Activated T-helper 2 cell treated with anti-CD3 and anti-CD28 coated beads, Interferon-gamma antibody, Interleukin-2, Interleukin-4, amounts not matched to agents 10 μg/mL and 5 μg/mL and 100 μg/mL, durations not matched to agents 14 hours and 24 hours and 36 hours (primary cell): Measurements from ENCODE around the gene FOXO3. TPM values are rescaled to one million over a fixed set of nuclear protein-coding genes. Genes with fewer than 3 reads are reported as not detected.

ENCODE experiments used
- DNase-seq: peaks from one replicate; pipeline ENCODE4 v3.0.0; 2021; ENCODE audit warnings: low spot score
- H3K27ac Mint-ChIP-seq: one replicate; pipeline ENCODE4 v1.8.0; 2021; ENCODE audit warnings: mixed read lengths
- H3K27me3 Mint-ChIP-seq: one replicate; pipeline ENCODE4 v1.8.0; 2021; ENCODE audit warnings: low read depth, mixed read lengths
- H3K36me3 Mint-ChIP-seq: one replicate; pipeline ENCODE4 v1.8.0; 2021; ENCODE audit warnings: low read depth, mixed read lengths
- H3K4me1 Mint-ChIP-seq: one replicate; pipeline ENCODE4 v1.8.0; 2021; ENCODE audit warnings: low read depth, mixed read lengths
- H3K4me3 Mint-ChIP-seq: one replicate; pipeline ENCODE4 v1.8.0; 2021; ENCODE audit warnings: low read depth, mild to moderate bottlenecking, moderate library complexity, mixed read lengths
- H3K9me3 Mint-ChIP-seq: one replicate; pipeline ENCODE4 v1.8.0; 2021; ENCODE audit warnings: mixed read lengths
- intact Hi-C: fragments of 100-400 bp; cut with micrococcal nuclease; formaldehyde crosslinking; loops from one replicate; pipeline ENCODE4 v1.15.1; 2023
- total RNA-seq: library from RNA; stranded (reverse); gene quantifications from 2 replicates; pipeline ENCODE4 v1.2.3, GENCODE V29; 2022

FOXO3 gene
- total RNA-seq, 1 donor from 2014 or later: 4.7 TPM

GRCh38 chr6:108638993-108639392 lies 78.3 kb downstream of the FOXO3 start:
- H3K36me3 Mint-ChIP-seq: no peaks in the 10 kb centered on the region
- H3K4me3 Mint-ChIP-seq: no peak overlapping the region
- peaks cover 14% of the 10 kb centered on the region for H3K4me1 Mint-ChIP-seq
- DNase-seq: no peak
- H3K27ac Mint-ChIP-seq: no peak overlapping the region
- peaks cover 18% of the 10 kb centered on the region for H3K27me3 Mint-ChIP-seq
- intact Hi-C loops: no loop called here
- H3K9me3 Mint-ChIP-seq: no peaks in the 10 kb centered on the region

- H3K27me3 Mint-ChIP-seq: peaks cover 21% of the 10 kb centered on the region
- no peaks in the 10 kb centered on the region for H3K9me3 Mint-ChIP-seq
- no peak for DNase-seq
- no peaks in the 10 kb centered on the region for H3K36me3 Mint-ChIP-seq
- H3K27ac Mint-ChIP-seq: no peak overlapping the region
- intact Hi-C loops: no loop called here
- H3K4me1 Mint-ChIP-seq: peaks cover 14% of the 10 kb centered on the region
- H3K4me3 Mint-ChIP-seq: no peak overlapping the region
Observed at GRCh38 chr6:108640104-108640503, 79.4 kb downstream of the FOXO3 start.

GRCh38 chr6:108643184-108643583 lies 82.5 kb downstream of the FOXO3 start:
- H3K4me1 Mint-ChIP-seq: peaks cover under 1% of the 10 kb centered on the region
- no peak for DNase-seq
- intact Hi-C loops: no loop called here
- H3K27me3 Mint-ChIP-seq: peaks cover 16% of the 10 kb centered on the region
- no peak overlapping the region for H3K4me3 Mint-ChIP-seq
- no peaks in the 10 kb centered on the region for H3K36me3 Mint-ChIP-seq
- no peaks in the 10 kb centered on the region for H3K9me3 Mint-ChIP-seq
- H3K27ac Mint-ChIP-seq: no peak overlapping the region

GRCh38 chr6:108644252-108644651 lies 83.5 kb downstream of the FOXO3 start:
- Mint-ChIP-seq H3K27me3 (peaks cover 16% of the 10 kb centered on the region), H3K9me3 (no peaks in the 10 kb centered on the region), H3K27ac (no peak overlapping the region), H3K36me3 (no peaks in the 10 kb centered on the region), H3K4me1 (no peaks in the 10 kb centered on the region), H3K4me3 (no peak overlapping the region)
- intact Hi-C loops: no loop called here
- no peak for DNase-seq

GRCh38 chr6:108648191-108648590 lies 87.5 kb downstream of the FOXO3 start:
- no peak overlapping the region for H3K4me3 Mint-ChIP-seq
- peaks cover 10% of the 10 kb centered on the region for H3K27me3 Mint-ChIP-seq
- intact Hi-C loops: no loop called here
- H3K36me3 Mint-ChIP-seq: no peaks in the 10 kb centered on the region
- no peak for DNase-seq
- no peaks in the 10 kb centered on the region for H3K4me1 Mint-ChIP-seq
- H3K9me3 Mint-ChIP-seq: no peaks in the 10 kb centered on the region
- no peak overlapping the region for H3K27ac Mint-ChIP-seq

- peaks cover 7% of the 10 kb centered on the region for H3K27me3 Mint-ChIP-seq
- H3K27ac Mint-ChIP-seq: no peak overlapping the region
- intact Hi-C loops: no loop called here
Observed at GRCh38 chr6:108650325-108650724, 89.6 kb downstream of the FOXO3 start.

GRCh38 chr6:108650781-108651180 lies 90.1 kb downstream of the FOXO3 start:
- H3K27me3 Mint-ChIP-seq: peaks cover 7% of the 10 kb centered on the region
- no peak for DNase-seq
- intact Hi-C loops: no loop called here
- peaks cover 6% of the 10 kb centered on the region for H3K4me1 Mint-ChIP-seq
- H3K27ac Mint-ChIP-seq: no peak overlapping the region
- no peaks in the 10 kb centered on the region for H3K36me3 Mint-ChIP-seq
- no peak overlapping the region for H3K4me3 Mint-ChIP-seq
- no peaks in the 10 kb centered on the region for H3K9me3 Mint-ChIP-seq

More at GRCh38 chr6:108650325-108650724, 89.6 kb downstream of the FOXO3 start:
- Mint-ChIP-seq H3K4me3 (no peak overlapping the region), H3K4me1 (peaks cover 6% of the 10 kb centered on the region), H3K9me3 (no peaks in the 10 kb centered on the region), H3K36me3 (no peaks in the 10 kb centered on the region)
- no peak for DNase-seq

- intact Hi-C loops: no loop called here
- H3K36me3 Mint-ChIP-seq: no peaks in the 10 kb centered on the region
Observed at GRCh38 chr6:108651340-108652227, 90.9 kb downstream of the FOXO3 start.

GRCh38 chr6:108652375-108652774 lies 91.7 kb downstream of the FOXO3 start:
- Mint-ChIP-seq H3K27me3 (peaks cover 2% of the 10 kb centered on the region), H3K36me3 (no peaks in the 10 kb centered on the region), H3K9me3 (no peaks in the 10 kb centered on the region), H3K27ac (no peak overlapping the region), H3K4me3 (no peak overlapping the region), H3K4me1 (peaks cover 6% of the 10 kb centered on the region)
- no peak for DNase-seq
- intact Hi-C loops: no loop called here

More at GRCh38 chr6:108651340-108652227, 90.9 kb downstream of the FOXO3 start:
- no peak overlapping the region for H3K27ac Mint-ChIP-seq
- peaks cover 6% of the 10 kb centered on the region for H3K4me1 Mint-ChIP-seq
- H3K27me3 Mint-ChIP-seq: peaks cover 4% of the 10 kb centered on the region
- DNase-seq: no peak
- H3K4me3 Mint-ChIP-seq: no peak overlapping the region
- no peaks in the 10 kb centered on the region for H3K9me3 Mint-ChIP-seq

GRCh38 chr6:108653949-108654348 lies 93.2 kb downstream of the FOXO3 start:
- Mint-ChIP-seq H3K27ac (no peak overlapping the region), H3K36me3 (no peaks in the 10 kb centered on the region), H3K9me3 (no peaks in the 10 kb centered on the region), H3K27me3 (peaks cover 6% of the 10 kb centered on the region), H3K4me1 (peaks cover 6% of the 10 kb centered on the region), H3K4me3 (no peak overlapping the region)
- intact Hi-C loops: no loop called here
- no peak for DNase-seq

- H3K27me3 Mint-ChIP-seq: peaks cover 5% of the 10 kb centered on the region
- H3K4me1 Mint-ChIP-seq: peaks cover 6% of the 10 kb centered on the region
- no peaks in the 10 kb centered on the region for H3K9me3 Mint-ChIP-seq
- intact Hi-C loops: no loop called here
- H3K36me3 Mint-ChIP-seq: no peaks in the 10 kb centered on the region
- DNase-seq: no peak
- no peak overlapping the region for H3K27ac Mint-ChIP-seq
- no peak overlapping the region for H3K4me3 Mint-ChIP-seq
Observed at GRCh38 chr6:108654465-108655106, 93.9 kb downstream of the FOXO3 start.

- H3K4me1 Mint-ChIP-seq: peaks cover 6% of the 10 kb centered on the region
- no peak for DNase-seq
- H3K27me3 Mint-ChIP-seq: peaks cover 4% of the 10 kb centered on the region
- no peaks in the 10 kb centered on the region for H3K9me3 Mint-ChIP-seq
- H3K4me3 Mint-ChIP-seq: no peak overlapping the region
- intact Hi-C loops: no loop called here
- H3K36me3 Mint-ChIP-seq: no peaks in the 10 kb centered on the region
- no peak overlapping the region for H3K27ac Mint-ChIP-seq
Observed at GRCh38 chr6:108655806-108656651, 95.3 kb downstream of the FOXO3 start.
